ENCODE results near the gene ANAPC1. TPM values are rescaled to one million over a fixed set of nuclear protein-coding genes. Genes with fewer than 3 reads are reported as not detected.
"Not testable (repeated sequence)": the region's sequence is repeated elsewhere in the genome, so short reads cannot be mapped to it uniquely, and the experiment has no call there.

Gene ANAPC1
- total RNA-seq, 1 donor from 2014 or later: 29.4 TPM

- Histone ChIP-seq H3K36me3 (no peaks in the 10 kb centered on the region), H3K27me3 (no peaks in the 10 kb centered on the region), H3K4me3 (no peak overlapping the region), H3K9me3 (no peaks in the 10 kb centered on the region), H3K27ac (no peak overlapping the region), H3K4me1 (peaks cover 27% of the 10 kb centered on the region)
- TF ChIP-seq, protein P1, sequence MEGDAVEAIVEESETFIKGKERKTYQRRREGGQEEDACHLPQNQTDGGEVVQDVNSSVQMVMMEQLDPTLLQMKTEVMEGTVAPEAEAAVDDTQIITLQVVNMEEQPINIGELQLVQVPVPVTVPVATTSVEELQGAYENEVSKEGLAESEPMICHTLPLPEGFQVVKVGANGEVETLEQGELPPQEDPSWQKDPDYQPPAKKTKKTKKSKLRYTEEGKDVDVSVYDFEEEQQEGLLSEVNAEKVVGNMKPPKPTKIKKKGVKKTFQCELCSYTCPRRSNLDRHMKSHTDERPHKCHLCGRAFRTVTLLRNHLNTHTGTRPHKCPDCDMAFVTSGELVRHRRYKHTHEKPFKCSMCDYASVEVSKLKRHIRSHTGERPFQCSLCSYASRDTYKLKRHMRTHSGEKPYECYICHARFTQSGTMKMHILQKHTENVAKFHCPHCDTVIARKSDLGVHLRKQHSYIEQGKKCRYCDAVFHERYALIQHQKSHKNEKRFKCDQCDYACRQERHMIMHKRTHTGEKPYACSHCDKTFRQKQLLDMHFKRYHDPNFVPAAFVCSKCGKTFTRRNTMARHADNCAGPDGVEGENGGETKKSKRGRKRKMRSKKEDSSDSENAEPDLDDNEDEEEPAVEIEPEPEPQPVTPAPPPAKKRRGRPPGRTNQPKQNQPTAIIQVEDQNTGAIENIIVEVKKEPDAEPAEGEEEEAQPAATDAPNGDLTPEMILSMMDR (IDR thresholded peaks at IDR 0.05): no peak
- ATAC-seq (no peak), DNase-seq (no peak)
- intact Hi-C loops (cut with DNase I): loop anchor here (5.0 kb wide), 1 partner anchor 151 kb away; no protein-coding TSS in a partner anchor
These were observed 12.6 kb upstream of the ANAPC1 start for GRCh38 chr2:111896576-111896975.

DNA sequence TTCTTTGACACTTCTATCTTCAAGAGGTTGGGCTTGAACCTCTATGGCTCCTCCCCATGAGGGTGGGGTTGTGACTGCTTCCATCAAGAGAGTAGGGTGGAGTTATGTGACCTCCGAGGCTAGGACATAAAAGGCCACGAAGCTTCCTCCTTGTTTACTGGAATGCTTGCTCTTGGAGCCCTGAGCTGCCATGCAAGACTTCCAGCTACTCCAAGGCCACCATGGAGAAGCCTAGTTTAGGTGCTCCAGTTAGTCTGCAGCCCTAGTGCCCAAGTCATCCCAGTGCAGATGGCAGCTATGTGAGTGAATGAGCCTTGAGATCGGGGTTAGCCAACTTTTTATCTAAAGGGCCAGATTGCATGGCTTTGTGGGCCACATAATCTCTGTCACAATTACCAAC lies 12.0 kb upstream of the ANAPC1 start:
- ATAC-seq (no peak), DNase-seq (no peak)
- Histone ChIP-seq H3K4me3 (no peak overlapping the region), H3K9me3 (no peaks in the 10 kb centered on the region), H3K36me3 (no peaks in the 10 kb centered on the region), H3K27ac (no peak overlapping the region), H3K4me1 (peaks cover 25% of the 10 kb centered on the region), H3K27me3 (no peaks in the 10 kb centered on the region)
- intact Hi-C loops (cut with DNase I): loop anchor here (5.0 kb wide), 1 partner anchor 151 kb away; no protein-coding TSS in a partner anchor
- TF ChIP-seq, protein P1 (IDR thresholded peaks at IDR 0.05): no peak

GRCh38 chr2:111884592-111884964 lies 585 bp upstream of the ANAPC1 start:
- intact Hi-C loops (cut with DNase I): no loop called here
- H3K4me3 ChIP-seq: peak overlapping the region; percentile 100

GRCh38 chr2:111872806-111873205 lies 11.2 kb downstream of the ANAPC1 start:
- H3K27me3 ChIP-seq; DNase-seq; ATAC-seq; H3K4me1 ChIP-seq; H3K9me3 ChIP-seq; H3K4me3 ChIP-seq; intact Hi-C loops (cut with DNase I); H3K27ac ChIP-seq: not testable (repeated sequence)
- H3K36me3 ChIP-seq: peaks cover 16% of the 10 kb centered on the region

More at GRCh38 chr2:111884592-111884964, 585 bp upstream of the ANAPC1 start:
- H3K36me3 ChIP-seq: peaks cover 10% of the 10 kb centered on the region
- DNase-seq (no peak), ATAC-seq (peak; percentile 19)
- H3K27me3 ChIP-seq: no peaks in the 10 kb centered on the region
- H3K27ac ChIP-seq: peak overlapping the region; percentile 92
- TF ChIP-seq, protein P1 (IDR thresholded peaks at IDR 0.05): no peak
- no peaks in the 10 kb centered on the region for H3K9me3 ChIP-seq
- peaks cover 14% of the 10 kb centered on the region for H3K4me1 ChIP-seq

- H3K4me3 ChIP-seq; DNase-seq; intact Hi-C loops (cut with DNase I); H3K27me3 ChIP-seq; H3K9me3 ChIP-seq; ATAC-seq; H3K4me1 ChIP-seq; H3K36me3 ChIP-seq; H3K27ac ChIP-seq: not testable (repeated sequence)
These were observed 18.9 kb downstream of the ANAPC1 start for GRCh38 chr2:111865124-111865523.

GRCh38 chr2:111860005-111860404 lies 24.0 kb downstream of the ANAPC1 start:
- peaks cover 15% of the 10 kb centered on the region for H3K36me3 ChIP-seq
- ATAC-seq; H3K27me3 ChIP-seq; DNase-seq; H3K4me1 ChIP-seq; H3K4me3 ChIP-seq; H3K9me3 ChIP-seq; H3K27ac ChIP-seq; intact Hi-C loops (cut with DNase I): not testable (repeated sequence)

DNA sequence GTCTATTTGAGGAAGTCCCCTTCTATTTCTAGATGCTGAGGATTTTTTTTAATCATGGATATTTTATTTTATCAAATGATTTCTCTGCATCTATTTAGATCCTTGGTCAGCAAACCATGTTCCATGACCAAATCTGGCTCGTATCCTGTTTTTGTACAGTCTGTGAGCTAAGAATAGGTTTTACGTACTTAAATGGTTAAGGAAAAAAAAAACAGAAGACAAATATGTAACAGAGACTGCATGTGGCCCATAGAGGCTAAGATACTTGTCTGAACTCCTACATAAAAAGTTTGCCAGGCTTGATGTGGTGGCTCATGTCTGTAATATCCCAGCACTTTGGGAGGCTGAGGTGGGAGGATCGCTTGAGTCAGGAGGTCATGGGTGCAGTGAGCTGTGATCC lies 31.4 kb downstream of the ANAPC1 start:
- intact Hi-C loops (cut with DNase I); H3K4me3 ChIP-seq; H3K27me3 ChIP-seq; DNase-seq; H3K9me3 ChIP-seq; H3K4me1 ChIP-seq; H3K27ac ChIP-seq; ATAC-seq: not testable (repeated sequence)
- H3K36me3 ChIP-seq: peaks cover 15% of the 10 kb centered on the region

DNA sequence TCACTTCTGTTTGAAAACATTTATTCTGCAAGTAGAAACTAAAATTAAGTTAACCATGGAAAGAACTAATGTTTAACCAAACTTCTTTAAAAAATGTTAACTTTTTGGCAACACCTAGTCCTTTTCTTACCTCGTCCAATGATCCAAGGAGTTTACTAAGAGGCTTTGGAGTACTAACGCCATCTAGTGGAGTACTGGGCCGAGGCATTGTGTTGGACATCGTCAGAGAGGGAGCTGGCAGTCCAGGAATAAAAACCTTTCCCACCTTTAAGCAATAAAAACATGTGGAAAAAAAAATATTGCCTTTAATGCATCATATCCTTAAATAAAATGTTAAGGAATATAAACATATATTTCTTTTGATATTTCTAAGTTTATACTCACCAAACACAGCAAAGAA lies 33.3 kb downstream of the ANAPC1 start:
- DNase-seq; H3K27me3 ChIP-seq; H3K27ac ChIP-seq; intact Hi-C loops (cut with DNase I); H3K4me1 ChIP-seq; H3K9me3 ChIP-seq; H3K4me3 ChIP-seq: not testable (repeated sequence)
- TF ChIP-seq, protein P1 (IDR thresholded peaks at IDR 0.05): peak; percentile 51
- H3K36me3 ChIP-seq: peaks cover 11% of the 10 kb centered on the region
- peak; percentile 83 for ATAC-seq

GRCh38 chr2:111839625-111840282 lies 44.2 kb downstream of the ANAPC1 start:
- H3K27me3 ChIP-seq; ATAC-seq; H3K4me3 ChIP-seq; intact Hi-C loops (cut with DNase I); H3K36me3 ChIP-seq; DNase-seq; H3K27ac ChIP-seq; H3K9me3 ChIP-seq; H3K4me1 ChIP-seq: not testable (repeated sequence)

- H3K4me3 ChIP-seq; intact Hi-C loops (cut with DNase I); H3K27me3 ChIP-seq; H3K36me3 ChIP-seq; H3K27ac ChIP-seq; H3K4me1 ChIP-seq; H3K9me3 ChIP-seq; ATAC-seq; DNase-seq: not testable (repeated sequence)
These were observed 45.0 kb downstream of the ANAPC1 start for GRCh38 chr2:111838992-111839391.
